Esophagus muscularis mucosa (tissue), 4 donors: Measurements from ENCODE around the gene ZRANB3. TPM values are rescaled to one million over a fixed set of nuclear protein-coding genes. Genes with fewer than 3 reads are reported as not detected.
"Not testable (repeated sequence)": the region's sequence is repeated elsewhere in the genome, so short reads cannot be mapped to it uniquely, and the experiment has no call there.

Experiments
- DNase-seq: peaks from one replicate; pipeline ENCODE4 v3.0.0-alpha.2; 2017; ENCODE audit errors: extremely low spot score
- H3K27ac ChIP-seq, 4 donors: fragments of 200-600 bp; sonication (generic); replicated peaks in 1 of 4; 1 replicate in 3 of 4; 2 replicates in 1 of 4; pipeline ENCODE4 v1.5.1; 2016 to 2019; ENCODE audit warnings: mild to moderate bottlenecking in 1 of 4
- H3K27me3 ChIP-seq, 4 donors: fragments of 200-600 bp; sonication (generic); one replicate each; pipeline versions ENCODE4 v1.5.1 to v1.6.0; 2016 to 2019
- H3K36me3 ChIP-seq, 4 donors: fragments of 200-600 bp; sonication (generic); one replicate each; pipeline ENCODE4 v1.5.1; 2016 to 2019
- H3K4me1 ChIP-seq, 4 donors: fragments of 200-600 bp; sonication (generic); one replicate each; pipeline ENCODE4 v1.5.1; 2016 to 2019
- H3K4me3 ChIP-seq, 4 donors: fragments of 200-600 bp; sonication (generic); 1 replicate in 2 of 4; 2 replicates in 2 of 4; pipeline ENCODE4 v1.5.1; 2016 to 2019; ENCODE audit warnings: mild to moderate bottlenecking in 4 of 4, moderate library complexity in 1 of 4
- H3K9me3 ChIP-seq, 4 donors: fragments of 200-600 bp; sonication (generic); 1 replicate in 3 of 4; 2 replicates in 1 of 4; pipeline ENCODE4 v1.5.1; 2016 to 2019
- CTCF ChIP-seq, 3 experiments: fragments of 200-600 bp in 2 of 3; fragments of 450-650 bp in 1 of 3; sonication (generic) in 2 of 3; IDR thresholded peaks; one replicate each; pipeline ENCODE4 v1.5.1; 2017 to 2019; ENCODE audit warnings: antibody characterized with exemption in 3 of 3, mild to moderate bottlenecking in 2 of 3, moderate library complexity in 1 of 3
- EP300 ChIP-seq: sonication (generic); formaldehyde crosslinking; IDR thresholded peaks from one replicate; pipeline ENCODE4 v1.6.1; 2017; ENCODE audit warnings: antibody characterized with exemption
- POLR2A ChIP-seq: fragments of 450-650 bp; IDR thresholded peaks from one replicate; pipeline ENCODE4 v1.6.1; 2017; ENCODE audit warnings: antibody characterized with exemption, moderate library complexity, mild to moderate bottlenecking, low read depth
- POLR2AphosphoS5 ChIP-seq, 2 donors: sonication (generic); formaldehyde crosslinking; IDR thresholded peaks; one replicate each; pipeline ENCODE4 v1.6.1; 2017; ENCODE audit warnings: antibody characterized with exemption in 2 of 2
- WGBS: methylation state at CpG from one replicate; pipeline ENCODE4 v1.1.5; 2018; 5-methylcytosine and 5-hydroxymethylcytosine counted together
- intact Hi-C: fragments of 100-400 bp; cut with DNase I; formaldehyde crosslinking; loops from one replicate; pipeline ENCODE4 v1.15.1; 2023
- total RNA-seq, 4 donors: library from RNA; depleted of rRNA; stranded (reverse); fragments of >200 nt; gene quantifications; one replicate each; pipeline versions ENCODE4 v1.1.0 to v1.2.1, GENCODE V29; 2016

ZRANB3 gene
- total RNA-seq, 4 donors from 2014 or later: 1.8 to 4.6 (median 2.9) TPM

GRCh38 chr2:135504811-135505210, 26.2 kb downstream of the ZRANB3 start:
- intact Hi-C loops: no loop called here
- no peak for TF ChIP-seq CTCF (IDR thresholded peaks at IDR 0.05)
- TF ChIP-seq EP300: no peak
- no peak for TF ChIP-seq POLR2A
- no peak for TF ChIP-seq POLR2AphosphoS5 (IDR thresholded peaks at IDR 0.05)
- WGBS: 90% methylated on average over 1 of the region's 1 CpG

GRCh38 chr2:135498588-135498987, 32.4 kb downstream of the ZRANB3 start:
- peaks cover 0 to 24% (median 11%) of the 10 kb centered on the region in 4 donors for H3K9me3 ChIP-seq
- H3K36me3 ChIP-seq, H3K4me1 ChIP-seq, H3K27me3 ChIP-seq, intact Hi-C loops, H3K4me3 ChIP-seq, DNase-seq, H3K27ac ChIP-seq: not testable (repeated sequence)
- 97% methylated on average over 7 of the region's 7 CpGs for WGBS

More at GRCh38 chr2:135504811-135505210, 26.2 kb downstream of the ZRANB3 start:
- Histone ChIP-seq H3K27me3 (no peaks in the 10 kb centered on the region), H3K4me3 (no peak overlapping the region), H3K9me3 (peaks cover 0 to 1% (median 0%) of the 10 kb centered on the region in 4 donors), H3K27ac (no peak overlapping the region), H3K4me1 (no peaks in the 10 kb centered on the region), H3K36me3 (no peaks in the 10 kb centered on the region)
- DNase-seq: no peak

- whole genome bisulfite sequencing: 92% methylated on average over 2 of the region's 2 CpGs
- no peaks in the 10 kb centered on the region for H3K27me3 ChIP-seq
- no peak overlapping the region for H3K27ac ChIP-seq
Measured at GRCh38 chr2:135494917-135495316, 36.1 kb downstream of the ZRANB3 start.

GRCh38 chr2:135494503-135494902, 36.5 kb downstream of the ZRANB3 start:
- Histone ChIP-seq H3K4me3 (no peak overlapping the region), H3K9me3 (peaks cover 0 to 20% (median 10%) of the 10 kb centered on the region in 4 donors), H3K27ac (no peak overlapping the region), H3K27me3 (no peaks in the 10 kb centered on the region), H3K4me1 (no peaks in the 10 kb centered on the region), H3K36me3 (peaks cover 0 to 4% (median 0%) of the 10 kb centered on the region in 4 donors)
- WGBS: 93% methylated on average over 1 of the region's 1 CpG
- TF ChIP-seq POLR2AphosphoS5 (IDR thresholded peaks at IDR 0.05): no peak
- no peak for TF ChIP-seq EP300
- TF ChIP-seq POLR2A: no peak
- TF ChIP-seq CTCF (IDR thresholded peaks at IDR 0.05): no peak
- no peak for DNase-seq
- intact Hi-C loops: no loop called here

More at GRCh38 chr2:135494917-135495316, 36.1 kb downstream of the ZRANB3 start:
- H3K4me3 ChIP-seq: no peak overlapping the region
- no peak for TF ChIP-seq CTCF (IDR thresholded peaks at IDR 0.05)
- no peak for TF ChIP-seq EP300
- no peak for TF ChIP-seq POLR2A
- TF ChIP-seq POLR2AphosphoS5 (IDR thresholded peaks at IDR 0.05): no peak
- no peaks in the 10 kb centered on the region for H3K4me1 ChIP-seq
- no peak for DNase-seq
- intact Hi-C loops: no loop called here
- H3K36me3 ChIP-seq: peaks cover 0 to 4% (median 0%) of the 10 kb centered on the region in 4 donors
- peaks cover 0 to 24% (median 11%) of the 10 kb centered on the region in 4 donors for H3K9me3 ChIP-seq

GRCh38 chr2:135490376-135490775, 40.6 kb downstream of the ZRANB3 start:
- H3K9me3 ChIP-seq: no peaks in the 10 kb centered on the region
- WGBS: 88% methylated on average over 1 of the region's 1 CpG
- H3K27me3 ChIP-seq: no peaks in the 10 kb centered on the region
- no peaks in the 10 kb centered on the region for H3K36me3 ChIP-seq
- intact Hi-C loops: no loop called here
- TF ChIP-seq EP300 (no peak), POLR2A (no peak), CTCF (IDR thresholded peaks at IDR 0.05) (no peak), POLR2AphosphoS5 (IDR thresholded peaks at IDR 0.05) (no peak)
- H3K4me3 ChIP-seq: no peak overlapping the region
- H3K4me1 ChIP-seq: no peaks in the 10 kb centered on the region
- H3K27ac ChIP-seq: no peak overlapping the region
- no peak for DNase-seq
